Ectodermal cell (in vitro differentiated cells): ENCODE results near the gene INHBC.
"Not testable (repeated sequence)": the region's sequence is repeated elsewhere in the genome, so short reads cannot be mapped to it uniquely, and the experiment has no call there.

Experiments
- H3K27ac ChIP-seq: 2 replicates; pipeline ENCODE4 v1.7.0; 2013; ENCODE audit warnings: mild to moderate bottlenecking, low read depth, low read length; ENCODE audit not compliant: insufficient read depth, poor library complexity, severe bottlenecking
- H3K27me3 ChIP-seq: 2 replicates; pipeline ENCODE4 v1.7.0; 2013; ENCODE audit warnings: mild to moderate bottlenecking, low read length; ENCODE audit not compliant: insufficient read depth, control insufficient read depth, poor library complexity, severe bottlenecking
- H3K36me3 ChIP-seq: one replicate; pipeline ENCODE4 v1.7.0; 2013; ENCODE audit warnings: low read length; ENCODE audit not compliant: control insufficient read depth, insufficient read depth
- H3K4me1 ChIP-seq: one replicate; pipeline ENCODE4 v1.7.0; 2013; ENCODE audit warnings: low read length; ENCODE audit not compliant: control insufficient read depth, insufficient read depth
- H3K4me3 ChIP-seq: 2 replicates; pipeline ENCODE4 v1.7.0; 2013; ENCODE audit warnings: low read depth, low read length, control low read depth; ENCODE audit not compliant: insufficient read depth
- H3K9me3 ChIP-seq: 2 replicates; pipeline ENCODE4 v1.7.0; 2013; ENCODE audit warnings: mild to moderate bottlenecking, low read length, moderate library complexity; ENCODE audit not compliant: control insufficient read depth
- WGBS, 2 experiments: methylation state at CpG; one replicate each; pipeline ENCODE4 v1.1.7; 2013; ENCODE audit warnings: missing lambda C conversion rate in 2 of 2; 5-methylcytosine and 5-hydroxymethylcytosine counted together

Gene INHBC

GRCh38 chr12:57402156-57402555 lies 32.4 kb upstream of the INHBC start:
- not testable (repeated sequence) for H3K9me3 ChIP-seq, H3K36me3 ChIP-seq, H3K27ac ChIP-seq, H3K4me1 ChIP-seq, H3K4me3 ChIP-seq, H3K27me3 ChIP-seq
- 94 to 99% methylated on average over 4 of the region's 4 CpGs for WGBS, 2 experiments

GRCh38 chr12:57404966-57405640 lies 29.5 kb upstream of the INHBC start:
- Histone ChIP-seq H3K4me1 (no peaks in the 10 kb centered on the region), H3K36me3 (no peaks in the 10 kb centered on the region), H3K27me3 (no peaks in the 10 kb centered on the region), H3K27ac (no peak overlapping the region), H3K4me3 (no peak overlapping the region), H3K9me3 (no peaks in the 10 kb centered on the region)
- WGBS, 2 experiments, result 85 to 95% methylated on average over 4 of the region's 5 CpGs

- H3K36me3 ChIP-seq, result no peaks in the 10 kb centered on the region
- no peaks in the 10 kb centered on the region for H3K4me1 ChIP-seq
- no peak overlapping the region for H3K4me3 ChIP-seq
- WGBS, 2 experiments, result 88 to 94% methylated on average over 4 of the region's 4 CpGs
- no peaks in the 10 kb centered on the region for H3K27me3 ChIP-seq
- no peak overlapping the region for H3K27ac ChIP-seq
- H3K9me3 ChIP-seq, result no peaks in the 10 kb centered on the region
Measured at GRCh38 chr12:57410534-57410933, 24.1 kb upstream of the INHBC start.

- H3K4me3 ChIP-seq, H3K36me3 ChIP-seq, H3K27me3 ChIP-seq, H3K4me1 ChIP-seq, H3K27ac ChIP-seq, H3K9me3 ChIP-seq: not testable (repeated sequence)
- 82 to 89% methylated on average over 6 of the region's 6 CpGs for WGBS, 2 experiments
Measured at GRCh38 chr12:57414160-57414559, 20.4 kb upstream of the INHBC start.

- 73 to 84% methylated on average over 2 of the region's 2 CpGs for WGBS, 2 experiments
- Histone ChIP-seq H3K4me1 (no peaks in the 10 kb centered on the region), H3K36me3 (no peaks in the 10 kb centered on the region), H3K27me3 (no peaks in the 10 kb centered on the region), H3K4me3 (no peak overlapping the region), H3K27ac (no peak overlapping the region), H3K9me3 (no peaks in the 10 kb centered on the region)
Measured at GRCh38 chr12:57415088-57415487, 19.5 kb upstream of the INHBC start.

GRCh38 chr12:57416039-57416996 lies 18.3 kb upstream of the INHBC start:
- 91 to 93% methylated on average over 7 of the region's 8 CpGs for WGBS, 2 experiments
- Histone ChIP-seq H3K36me3 (no peaks in the 10 kb centered on the region), H3K9me3 (no peaks in the 10 kb centered on the region), H3K4me1 (no peaks in the 10 kb centered on the region), H3K4me3 (no peak overlapping the region), H3K27me3 (no peaks in the 10 kb centered on the region), H3K27ac (no peak overlapping the region)

GRCh38 chr12:57418255-57418654 lies 16.3 kb upstream of the INHBC start:
- Histone ChIP-seq H3K27me3 (no peaks in the 10 kb centered on the region), H3K27ac (no peak overlapping the region), H3K36me3 (no peaks in the 10 kb centered on the region), H3K9me3 (no peaks in the 10 kb centered on the region), H3K4me1 (no peaks in the 10 kb centered on the region), H3K4me3 (no peak overlapping the region)
- WGBS, 2 experiments, result 96 to 97% methylated on average over 9 of the region's 9 CpGs

- no peak overlapping the region for H3K27ac ChIP-seq
- H3K4me1 ChIP-seq, result no peaks in the 10 kb centered on the region
- H3K4me3 ChIP-seq, result no peak overlapping the region
- 93 to 94% methylated on average over 2 of the region's 2 CpGs for WGBS, 2 experiments
- H3K27me3 ChIP-seq, result no peaks in the 10 kb centered on the region
- H3K9me3 ChIP-seq, result no peaks in the 10 kb centered on the region
- no peaks in the 10 kb centered on the region for H3K36me3 ChIP-seq
Measured at GRCh38 chr12:57419495-57419894, 15.1 kb upstream of the INHBC start.

- Histone ChIP-seq H3K4me3 (no peak overlapping the region), H3K4me1 (no peaks in the 10 kb centered on the region), H3K27ac (no peak overlapping the region), H3K9me3 (no peaks in the 10 kb centered on the region), H3K27me3 (no peaks in the 10 kb centered on the region), H3K36me3 (no peaks in the 10 kb centered on the region)
- WGBS, 2 experiments, result 94 to 96% methylated on average over 5 of the region's 5 CpGs
Measured at GRCh38 chr12:57420482-57420881, 14.1 kb upstream of the INHBC start.

GRCh38 chr12:57426948-57427347 lies 7.6 kb upstream of the INHBC start:
- not testable (repeated sequence) for H3K4me1 ChIP-seq, H3K9me3 ChIP-seq, H3K27ac ChIP-seq, H3K36me3 ChIP-seq, H3K27me3 ChIP-seq, H3K4me3 ChIP-seq
- WGBS, 2 experiments, result 91 to 94% methylated on average over 9 to 10 of the region's 10 CpGs
